Stimulated activated naive CD4-positive, alpha-beta T cell (primary cell): Measurements from ENCODE around the gene PNLIPRP3.
A peak's percentile ranks its signal among the peaks of the same experiment; 100 is the strongest.

Experiments
- DNase-seq, 6 experiments: peaks; one replicate each; lab custom pipeline; 2025; lab: John Stamatoyannopoulos, UW

PNLIPRP3 gene

DNA sequence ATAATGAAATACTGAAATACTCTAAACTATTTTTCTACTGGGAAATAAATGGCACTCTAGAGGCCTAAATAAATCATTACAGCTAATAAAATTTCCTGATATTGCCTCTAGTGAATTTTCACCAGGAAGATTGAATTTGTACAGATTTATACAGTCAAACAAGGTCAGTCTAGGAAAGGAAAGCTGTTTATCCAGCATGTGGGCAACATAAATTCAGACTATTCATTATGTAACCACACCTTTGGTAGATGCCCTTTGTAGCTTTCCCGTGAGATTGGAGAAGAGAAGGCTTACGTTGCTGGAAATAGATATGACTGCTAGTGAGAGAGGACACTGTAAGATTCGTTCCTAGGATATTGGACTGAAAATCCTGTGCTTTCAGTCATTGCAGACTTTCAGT is 82.9 kb downstream of the PNLIPRP3 start:
- DNase-seq: no peak

DNA sequence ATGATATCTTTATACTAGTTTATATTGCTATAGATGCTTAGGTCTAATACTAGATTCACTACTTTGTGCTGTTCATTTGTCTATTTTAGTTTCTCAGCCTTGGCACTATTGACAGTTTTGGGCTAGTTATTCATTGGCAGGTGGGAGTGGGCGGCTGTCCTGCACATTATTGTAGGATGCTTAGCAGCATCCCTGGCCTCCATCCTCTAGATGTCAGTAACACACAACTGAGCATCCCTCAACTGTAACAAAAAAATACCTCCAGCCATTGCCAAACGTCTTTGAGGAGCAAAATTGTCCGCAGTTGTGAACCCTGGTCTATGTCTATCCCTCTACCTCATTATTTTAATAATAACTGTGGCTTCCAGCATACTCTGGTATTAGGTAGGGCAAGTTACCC is 83.7 kb downstream of the PNLIPRP3 start:
- DNase-seq: no peak

DNA sequence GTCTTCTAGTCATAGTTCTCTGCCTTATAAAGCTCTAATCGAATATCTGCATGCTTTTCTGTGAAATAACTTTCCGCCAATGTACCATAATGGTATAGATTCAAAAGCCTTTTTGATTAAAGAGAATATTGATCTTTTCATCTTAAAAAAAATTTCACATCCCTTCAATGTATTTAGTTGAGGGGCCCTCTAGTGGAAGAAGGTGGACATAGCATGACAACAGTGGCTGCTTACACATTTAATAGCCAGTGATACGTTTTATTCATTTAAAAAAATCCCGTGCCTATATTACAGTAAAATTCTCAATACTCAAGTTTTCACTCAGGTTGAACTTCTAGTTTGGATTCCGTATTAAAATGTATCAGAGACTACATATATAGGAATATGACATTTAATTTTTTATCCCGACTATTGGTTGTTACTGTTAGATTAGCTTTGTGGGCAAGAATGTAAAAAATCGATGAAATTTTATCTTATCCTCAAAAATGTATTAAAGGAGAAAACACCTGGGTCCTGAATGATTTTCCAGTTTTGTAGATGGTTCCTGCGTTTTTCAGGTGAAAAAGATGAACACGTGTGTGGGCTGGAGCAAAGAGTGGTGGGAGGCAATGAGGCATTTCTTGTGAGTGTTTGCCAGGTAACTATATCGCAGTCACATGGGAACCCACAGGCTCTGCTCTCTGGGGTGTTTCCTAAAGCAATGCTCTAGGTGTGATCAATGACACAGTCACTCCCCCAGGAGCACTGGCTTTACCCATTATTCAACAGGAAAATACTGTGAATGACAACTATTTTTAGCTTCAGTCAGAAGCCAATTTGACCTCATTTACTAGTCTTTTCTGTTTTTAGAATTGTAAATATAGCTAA is 94.0 kb downstream of the PNLIPRP3 start:
- peak in 1 of 6 experiments; percentile 1 for DNase-seq

DNA sequence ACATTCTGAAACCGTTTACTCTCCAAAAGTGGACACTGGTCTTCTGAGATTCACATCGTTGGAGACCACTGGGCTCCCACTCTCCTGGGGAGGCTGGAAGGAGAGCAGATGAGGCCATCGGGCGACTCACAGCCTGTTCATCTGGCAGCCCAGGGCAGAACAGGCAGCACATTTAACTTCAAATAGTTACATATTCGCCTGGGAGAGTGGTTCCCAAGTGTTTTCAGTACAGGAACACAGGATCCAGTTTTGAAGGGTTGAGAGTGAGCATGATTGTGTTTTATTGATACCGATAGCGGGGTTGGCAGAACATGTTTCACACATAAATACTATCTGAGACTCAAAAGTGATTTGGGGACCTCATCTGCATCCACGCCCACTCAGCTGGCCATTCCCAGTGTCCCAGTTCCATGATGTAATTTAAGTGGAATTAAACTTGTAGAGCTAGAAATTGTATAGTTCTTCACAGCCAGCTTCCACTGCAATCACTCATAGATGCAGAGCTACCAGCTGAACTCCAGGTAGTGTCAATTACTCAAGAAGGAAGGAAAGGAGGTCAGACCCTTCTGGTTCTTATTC is 95.2 kb downstream of the PNLIPRP3 start:
- DNase-seq: no peak

DNA sequence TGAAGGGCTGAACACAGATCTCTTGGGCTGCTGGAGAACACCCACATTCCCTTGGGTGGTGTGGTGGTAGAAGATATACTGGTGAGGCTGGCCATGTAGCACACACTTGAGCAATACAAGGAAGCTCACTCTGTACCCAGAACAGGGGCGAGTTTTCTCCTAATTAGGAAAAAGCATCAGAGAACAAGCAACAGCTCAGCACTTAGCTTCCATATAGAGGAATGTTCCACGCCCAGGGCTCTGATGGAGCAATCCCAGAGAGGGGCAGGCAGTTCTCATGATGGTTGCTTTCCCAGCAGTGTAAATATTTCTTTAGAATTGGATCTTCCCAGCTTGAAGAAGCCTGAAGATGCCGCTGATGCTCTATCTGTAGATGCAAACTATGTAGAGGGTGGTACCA is 97.1 kb downstream of the PNLIPRP3 start:
- no peak for DNase-seq

DNA sequence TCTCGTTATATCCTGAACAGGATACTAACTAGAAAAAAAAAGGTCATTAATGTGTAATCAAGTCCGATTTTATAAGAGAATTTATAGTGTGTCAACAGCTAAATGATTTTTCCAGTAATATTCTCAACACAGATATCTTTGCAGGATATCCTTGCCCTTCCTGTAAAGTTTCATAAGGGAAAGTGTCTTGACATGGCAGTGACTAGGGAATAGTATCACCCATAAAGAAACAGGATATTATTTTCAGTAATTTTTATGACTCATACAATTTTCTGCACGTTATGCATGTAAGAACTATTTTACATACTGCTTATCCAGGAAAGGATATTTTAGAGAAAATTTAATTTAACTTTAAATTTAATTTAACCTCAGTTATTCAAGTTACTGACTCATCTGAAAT is 98.6 kb downstream of the PNLIPRP3 start:
- no peak for DNase-seq
